WTC11 (cell line): ENCODE measurements around the gene CDIP1. TPM values are rescaled to one million over a fixed set of nuclear protein-coding genes. Genes with fewer than 3 reads are reported as not detected.

Source experiments
- ATAC-seq: fragments of 200-7000 bp; cut with Tn5 transposase; 2 replicates; pipeline ENCODE4 v1.10.0; 2021; ENCODE audit warnings: mild to moderate bottlenecking, moderate library complexity
- CTCF ChIA-PET: fragments of 300-600 bp; sonication (Branson Sonifier 250); formaldehyde crosslinking; loops from one replicate; lab custom pipeline; 2021; ENCODE audit warnings: antibody characterized with exemption; lab: Charles Lee
- POLR2A ChIA-PET: fragments of 350-600 bp; sonication (Branson Sonifier 250); formaldehyde crosslinking; loops from one replicate; lab custom pipeline; 2021; ENCODE audit warnings: antibody characterized with exemption; lab: Charles Lee
- DNase-seq: peaks from one replicate; pipeline ENCODE4 v3.0.0; 2021; ENCODE audit warnings: low spot score
- H3K27ac Mint-ChIP-seq: 2 replicates; pipeline ENCODE4 v1.8.0; 2021; ENCODE audit warnings: mixed read lengths
- H3K27me3 Mint-ChIP-seq: 2 replicates; pipeline ENCODE4 v1.8.0; 2021; ENCODE audit warnings: low read depth, mild to moderate bottlenecking, moderate library complexity, mixed read lengths
- H3K36me3 Mint-ChIP-seq: 2 replicates; pipeline ENCODE4 v1.8.0; 2021; ENCODE audit warnings: mixed read lengths
- H3K4me1 Mint-ChIP-seq: 2 replicates; pipeline ENCODE4 v1.8.0; 2022; ENCODE audit warnings: mixed read lengths
- H3K4me3 Mint-ChIP-seq: 2 replicates; pipeline ENCODE4 v1.8.0; 2021; ENCODE audit warnings: mild to moderate bottlenecking, moderate library complexity, mixed read lengths
- H3K9me3 Mint-ChIP-seq: 2 replicates; pipeline ENCODE4 v1.8.0; 2021; ENCODE audit warnings: mixed read lengths
- ATF3 ChIP-seq: sonication (generic); formaldehyde crosslinking; conservative IDR thresholded peaks from 2 replicates; pipeline ENCODE4 v1.8.1; 2022; ENCODE audit warnings: mild to moderate bottlenecking, missing genetic modification reagents
- CREB1 ChIP-seq: sonication (generic); formaldehyde crosslinking; IDR thresholded peaks from 2 replicates; pipeline ENCODE4 v1.8.0; 2023; ENCODE audit warnings: mild to moderate bottlenecking, missing genetic modification reagents
- CREM ChIP-seq: sonication (generic); formaldehyde crosslinking; IDR thresholded peaks from 2 replicates; pipeline ENCODE4 v1.8.1; 2022; ENCODE audit warnings: mild to moderate bottlenecking, missing genetic modification reagents, moderate library complexity
- CTCF ChIP-seq: fragments of 200-600 bp; IDR thresholded peaks from 2 replicates; pipeline ENCODE4 v1.8.0; 2022; ENCODE audit warnings: antibody characterized with exemption
- EMX1 ChIP-seq: fragments of 250-450 bp; sonication (Bioruptor Pico); IDR thresholded peaks from 2 replicates; pipeline ENCODE4 v1.8.0; 2021; ENCODE audit warnings: mild to moderate bottlenecking
- FOXJ3 ChIP-seq: sonication (generic); formaldehyde crosslinking; IDR thresholded peaks from 2 replicates; pipeline ENCODE4 v1.9.0; 2021; ENCODE audit warnings: missing genetic modification reagents, mild to moderate bottlenecking, borderline replicate concordance
- FOXK1 ChIP-seq: sonication (generic); formaldehyde crosslinking; IDR thresholded peaks from 2 replicates; pipeline ENCODE4 v1.8.0; 2022; ENCODE audit warnings: mild to moderate bottlenecking, moderate library complexity, missing genetic modification reagents
- GTF2I ChIP-seq: fragments of 250-450 bp; sonication (Bioruptor Pico); conservative IDR thresholded peaks from 2 replicates; pipeline ENCODE4 v1.4.0; 2021; ENCODE audit warnings: mild to moderate bottlenecking
- HMGA2 ChIP-seq: fragments of 250-450 bp; sonication (Bioruptor Pico); IDR thresholded peaks from 2 replicates; pipeline ENCODE4 v1.4.0; 2021; ENCODE audit warnings: mild to moderate bottlenecking, moderate library complexity
- NFATC4 ChIP-seq: fragments of 250-450 bp; sonication (Bioruptor Pico); IDR thresholded peaks from 2 replicates; pipeline ENCODE4 v1.9.0; 2021; ENCODE audit warnings: mild to moderate bottlenecking
- NFE2L1 ChIP-seq: sonication (generic); formaldehyde crosslinking; IDR thresholded peaks from 2 replicates; pipeline ENCODE4 v1.8.1; 2023; ENCODE audit warnings: missing genetic modification reagents
- OVOL2 ChIP-seq: fragments of 250-450 bp; sonication (Bioruptor Pico); IDR thresholded peaks from 2 replicates; pipeline ENCODE4 v1.9.0; 2021; ENCODE audit warnings: mild to moderate bottlenecking, borderline replicate concordance
- RELA ChIP-seq: sonication (generic); formaldehyde crosslinking; IDR thresholded peaks from 2 replicates; pipeline ENCODE4 v1.8.1; 2022; ENCODE audit warnings: missing genetic modification reagents, mild to moderate bottlenecking, borderline replicate concordance
- SMAD3 ChIP-seq: sonication (generic); formaldehyde crosslinking; IDR thresholded peaks from 2 replicates; pipeline ENCODE4 v1.8.0; 2022; ENCODE audit warnings: missing genetic modification reagents, mild to moderate bottlenecking, borderline replicate concordance
- SMAD4 ChIP-seq: sonication (generic); formaldehyde crosslinking; IDR thresholded peaks from 2 replicates; pipeline ENCODE4 v1.8.0; 2022; ENCODE audit warnings: mild to moderate bottlenecking, missing genetic modification reagents
- SP1 ChIP-seq: sonication (generic); formaldehyde crosslinking; conservative IDR thresholded peaks from 2 replicates; pipeline ENCODE4 v1.8.1; 2022; ENCODE audit warnings: missing genetic modification reagents
- ZBTB21 ChIP-seq: sonication (generic); formaldehyde crosslinking; IDR thresholded peaks from 2 replicates; pipeline ENCODE4 v1.8.1; 2023; ENCODE audit warnings: mild to moderate bottlenecking, missing genetic modification reagents, borderline replicate concordance
- ZNF317 ChIP-seq: sonication (generic); formaldehyde crosslinking; IDR thresholded peaks from 2 replicates; pipeline ENCODE4 v1.8.1; 2023; ENCODE audit warnings: low read depth, mild to moderate bottlenecking, moderate library complexity, missing genetic modification reagents, borderline replicate concordance
- ZNF416 ChIP-seq: fragments of 250-450 bp; sonication (Bioruptor Pico); IDR thresholded peaks from 2 replicates; pipeline ENCODE4 v1.9.0; 2021; ENCODE audit warnings: mild to moderate bottlenecking, inconsistent platforms
- total RNA-seq: library from RNA; stranded (reverse); gene quantifications from 3 replicates; pipeline ENCODE4 v1.2.3, GENCODE V29; 2021
- TF ChIP-seq, protein P1 (sequence below): sonication (generic); formaldehyde crosslinking; IDR thresholded peaks from 2 replicates; pipeline ENCODE4 v1.8.0; 2023; ENCODE audit warnings: mild to moderate bottlenecking, missing genetic modification reagents

The CDIP1 gene
- total RNA-seq, 1 experiment from 2014 or later: 68.9 TPM

GRCh38 chr16:4512473-4512872 is 26.1 kb downstream of the CDIP1 start (continued):
- TF ChIP-seq SMAD4 (CRISPR knock-in tag) (no peak), CREB1 (no peak)

DNA sequence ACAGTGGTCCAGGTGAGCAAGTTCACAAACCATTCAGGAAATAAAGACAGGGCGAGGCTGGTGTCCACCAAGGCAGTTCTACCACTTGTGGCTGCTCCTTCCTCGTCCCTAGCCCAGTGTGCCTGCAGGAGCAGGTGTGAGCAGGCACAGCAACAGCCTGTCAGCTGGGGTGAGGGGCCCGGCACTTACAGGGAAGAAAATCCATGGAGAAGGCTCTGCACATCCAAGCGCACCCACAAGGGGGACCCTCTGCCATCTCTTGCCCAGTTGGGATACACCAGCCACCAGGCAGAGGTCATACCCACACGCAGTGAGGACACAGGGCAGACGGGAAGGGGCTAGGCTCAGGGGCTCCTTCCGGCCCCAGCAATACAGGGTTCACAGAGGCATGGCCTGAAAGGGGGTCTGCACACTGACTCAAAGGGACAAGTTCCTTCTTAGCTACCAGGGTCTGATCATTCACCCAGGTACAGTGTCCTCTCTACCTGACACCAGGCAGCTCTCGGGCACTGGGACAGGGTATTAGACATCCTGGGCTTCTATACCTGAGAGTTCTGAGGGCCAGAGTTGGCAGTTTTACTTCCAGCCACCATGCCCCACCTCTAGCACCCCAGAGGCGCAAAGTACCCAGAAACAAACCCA is 27.0 kb downstream of the CDIP1 start:
- Mint-ChIP-seq H3K27me3 (no peaks in the 10 kb centered on the region), H3K4me3 (no peak overlapping the region), H3K4me1 (peaks cover 7% of the 10 kb centered on the region; the same call in 1 of the 2 replicates), H3K27ac (peak overlapping the region; percentile 61; the same call in 1 of the 2 replicates), H3K9me3 (no peaks in the 10 kb centered on the region), H3K36me3 (peaks cover 12% of the 10 kb centered on the region)
- POLR2A ChIA-PET: interaction anchor here (1.5 kb wide), 1 partner anchor 62 kb away, joined by 3 read pairs; no protein-coding TSS in a partner anchor
- DNase-seq (peak; percentile 89), ATAC-seq (peak; percentile 94)
- TF ChIP-seq CTCF: peak; percentile 71
- no peak for TF ChIP-seq SP1 (CRISPR knock-in tag)
- CTCF ChIA-PET: interaction anchor here (0.7 to 2.0 kb wide), 13 partner anchors 11 to 183 kb away, joined by 3 to 15 read pairs (median 4); partner anchors contain the start of gene MGRN1

GRCh38 chr16:4510747-4511426 is 27.7 kb downstream of the CDIP1 start:
- peak overlapping the region; percentile 10; the same call in 1 of the 2 replicates for H3K27ac Mint-ChIP-seq

GRCh38 chr16:4510131-4510530 is 28.4 kb downstream of the CDIP1 start:
- H3K36me3 Mint-ChIP-seq: peaks cover 12% of the 10 kb centered on the region
- no peak overlapping the region; the same call in 1 of the 2 replicates for H3K27ac Mint-ChIP-seq
- no peak overlapping the region for H3K4me3 Mint-ChIP-seq
- H3K4me1 Mint-ChIP-seq: peaks cover 7% of the 10 kb centered on the region; the same call in 1 of the 2 replicates
- ATAC-seq: no peak
- ChIA-PET CTCF (interaction anchor here (1.1 to 1.4 kb wide), 2 partner anchors 39 to 65 kb away, joined by 5 to 7 read pairs; no protein-coding TSS in a partner anchor), POLR2A (no interaction called here)
- H3K27me3 Mint-ChIP-seq: no peaks in the 10 kb centered on the region
- H3K9me3 Mint-ChIP-seq: no peaks in the 10 kb centered on the region
- DNase-seq: no peak
- TF ChIP-seq NFE2L1 (no peak), HMGA2 (CRISPR knock-in tag) (no peak), FOXJ3 (no peak), EMX1 (CRISPR knock-in tag) (no peak), CREM (CRISPR knock-in tag) (no peak), RELA (CRISPR knock-in tag) (no peak), OVOL2 (CRISPR knock-in tag) (no peak), CTCF (no peak)
- TF ChIP-seq, protein P1, sequence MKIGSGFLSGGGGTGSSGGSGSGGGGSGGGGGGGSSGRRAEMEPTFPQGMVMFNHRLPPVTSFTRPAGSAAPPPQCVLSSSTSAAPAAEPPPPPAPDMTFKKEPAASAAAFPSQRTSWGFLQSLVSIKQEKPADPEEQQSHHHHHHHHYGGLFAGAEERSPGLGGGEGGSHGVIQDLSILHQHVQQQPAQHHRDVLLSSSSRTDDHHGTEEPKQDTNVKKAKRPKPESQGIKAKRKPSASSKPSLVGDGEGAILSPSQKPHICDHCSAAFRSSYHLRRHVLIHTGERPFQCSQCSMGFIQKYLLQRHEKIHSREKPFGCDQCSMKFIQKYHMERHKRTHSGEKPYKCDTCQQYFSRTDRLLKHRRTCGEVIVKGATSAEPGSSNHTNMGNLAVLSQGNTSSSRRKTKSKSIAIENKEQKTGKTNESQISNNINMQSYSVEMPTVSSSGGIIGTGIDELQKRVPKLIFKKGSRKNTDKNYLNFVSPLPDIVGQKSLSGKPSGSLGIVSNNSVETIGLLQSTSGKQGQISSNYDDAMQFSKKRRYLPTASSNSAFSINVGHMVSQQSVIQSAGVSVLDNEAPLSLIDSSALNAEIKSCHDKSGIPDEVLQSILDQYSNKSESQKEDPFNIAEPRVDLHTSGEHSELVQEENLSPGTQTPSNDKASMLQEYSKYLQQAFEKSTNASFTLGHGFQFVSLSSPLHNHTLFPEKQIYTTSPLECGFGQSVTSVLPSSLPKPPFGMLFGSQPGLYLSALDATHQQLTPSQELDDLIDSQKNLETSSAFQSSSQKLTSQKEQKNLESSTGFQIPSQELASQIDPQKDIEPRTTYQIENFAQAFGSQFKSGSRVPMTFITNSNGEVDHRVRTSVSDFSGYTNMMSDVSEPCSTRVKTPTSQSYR (CRISPR knock-in tag): no peak

More at GRCh38 chr16:4510747-4511426, 27.7 kb downstream of the CDIP1 start:
- Mint-ChIP-seq H3K36me3 (peaks cover 12% of the 10 kb centered on the region), H3K4me3 (no peak overlapping the region), H3K27me3 (no peaks in the 10 kb centered on the region), H3K9me3 (no peaks in the 10 kb centered on the region), H3K4me1 (peaks cover 10% of the 10 kb centered on the region; the same call in 1 of the 2 replicates)
- DNase-seq: no peak
- no peak for ATAC-seq
- TF ChIP-seq ZBTB21 (CRISPR knock-in tag): no peak
- TF ChIP-seq SMAD3 (CRISPR knock-in tag): no peak
- no peak for TF ChIP-seq NFATC4 (CRISPR knock-in tag)
- no peak for TF ChIP-seq ZNF416 (CRISPR knock-in tag)
- TF ChIP-seq ATF3 (CRISPR knock-in tag): no peak
- no peak for TF ChIP-seq GTF2I
- TF ChIP-seq ZNF317 (CRISPR knock-in tag): no peak
- no peak for TF ChIP-seq CTCF
- TF ChIP-seq FOXK1: no peak
- CTCF ChIA-PET: interaction anchor here (0.7 to 2.0 kb wide), 9 partner anchors 10 to 172 kb away, joined by 3 to 15 read pairs (median 8); partner anchors contain the start of gene MGRN1
- POLR2A ChIA-PET: no interaction called here
